Activated naive CD8-positive, alpha-beta T cell (primary cell): ENCODE results near the gene PITPNM3.

Experiments used
- H3K27ac Mint-ChIP-seq: one replicate; pipeline ENCODE4 v1.8.0; 2021; ENCODE audit warnings: mixed read lengths
- H3K27me3 Mint-ChIP-seq: one replicate; pipeline ENCODE4 v1.8.0; 2021; ENCODE audit warnings: mixed read lengths
- H3K36me3 Mint-ChIP-seq: one replicate; pipeline ENCODE4 v1.8.0; 2021; ENCODE audit warnings: mixed read lengths
- H3K4me1 Mint-ChIP-seq: one replicate; pipeline ENCODE4 v1.8.0; 2021; ENCODE audit warnings: low read depth, mixed read lengths
- H3K4me3 Mint-ChIP-seq: one replicate; pipeline ENCODE4 v1.8.0; 2021; ENCODE audit warnings: mild to moderate bottlenecking, mixed read lengths
- H3K9me3 Mint-ChIP-seq: one replicate; pipeline ENCODE4 v1.8.0; 2021; ENCODE audit warnings: low read depth, mixed read lengths

Gene PITPNM3

GRCh38 chr17:6439951-6440350 lies 116.4 kb downstream of the PITPNM3 start:
- no peak overlapping the region for H3K4me3 Mint-ChIP-seq

GRCh38 chr17:6437956-6438355 lies 118.4 kb downstream of the PITPNM3 start:
- no peaks in the 10 kb centered on the region for H3K9me3 Mint-ChIP-seq
- no peaks in the 10 kb centered on the region for H3K36me3 Mint-ChIP-seq
- H3K4me3 Mint-ChIP-seq = no peak overlapping the region
- no peak overlapping the region for H3K27ac Mint-ChIP-seq
- H3K27me3 Mint-ChIP-seq = peaks cover 6% of the 10 kb centered on the region
- no peaks in the 10 kb centered on the region for H3K4me1 Mint-ChIP-seq

More at GRCh38 chr17:6439951-6440350, 116.4 kb downstream of the PITPNM3 start:
- Mint-ChIP-seq H3K27me3 (peaks cover 6% of the 10 kb centered on the region), H3K9me3 (no peaks in the 10 kb centered on the region), H3K36me3 (no peaks in the 10 kb centered on the region), H3K4me1 (peaks cover 11% of the 10 kb centered on the region), H3K27ac (no peak overlapping the region)

GRCh38 chr17:6437466-6437865 lies 118.9 kb downstream of the PITPNM3 start:
- Mint-ChIP-seq H3K36me3 (no peaks in the 10 kb centered on the region), H3K9me3 (no peaks in the 10 kb centered on the region), H3K27me3 (peaks cover 7% of the 10 kb centered on the region), H3K4me3 (no peak overlapping the region), H3K4me1 (no peaks in the 10 kb centered on the region), H3K27ac (no peak overlapping the region)

- Mint-ChIP-seq H3K27me3 (peaks cover 7% of the 10 kb centered on the region), H3K4me3 (no peak overlapping the region)
Measured at GRCh38 chr17:6435968-6436367, 120.4 kb downstream of the PITPNM3 start.

GRCh38 chr17:6435051-6435450 lies 121.3 kb downstream of the PITPNM3 start, which contains the start of gene AIPL1:
Gene AIPL1 (minus strand): TSS chr17:6435121. CDS start chr17:6435104, 17 bp downstream.
- Mint-ChIP-seq H3K27me3 (peaks cover 6% of the 10 kb centered on the region), H3K36me3 (no peaks in the 10 kb centered on the region), H3K9me3 (no peaks in the 10 kb centered on the region), H3K4me1 (no peaks in the 10 kb centered on the region), H3K27ac (no peak within 1 kb of the TSS), H3K4me3 (no peak within 1 kb of the TSS)

More at GRCh38 chr17:6435968-6436367, 120.4 kb downstream of the PITPNM3 start:
- Mint-ChIP-seq H3K36me3 (no peaks in the 10 kb centered on the region), H3K4me1 (no peaks in the 10 kb centered on the region), H3K27ac (no peak overlapping the region), H3K9me3 (no peaks in the 10 kb centered on the region)

- H3K27ac Mint-ChIP-seq = no peak overlapping the region
- peaks cover 1% of the 10 kb centered on the region for H3K27me3 Mint-ChIP-seq
- H3K4me1 Mint-ChIP-seq = peaks cover 14% of the 10 kb centered on the region
- H3K4me3 Mint-ChIP-seq = no peak overlapping the region
- H3K36me3 Mint-ChIP-seq = no peaks in the 10 kb centered on the region
- H3K9me3 Mint-ChIP-seq = no peaks in the 10 kb centered on the region
Measured at GRCh38 chr17:6430769-6431168, 125.6 kb downstream of the PITPNM3 start.

- Mint-ChIP-seq H3K27me3 (peaks cover 1% of the 10 kb centered on the region), H3K9me3 (no peaks in the 10 kb centered on the region)
Measured at GRCh38 chr17:6429266-6429665, 127.1 kb downstream of the PITPNM3 start.

GRCh38 chr17:6428207-6428965 lies 128.0 kb downstream of the PITPNM3 start:
- Mint-ChIP-seq H3K27ac (no peak overlapping the region), H3K27me3 (peaks cover 1% of the 10 kb centered on the region), H3K4me1 (peaks cover 14% of the 10 kb centered on the region), H3K4me3 (no peak overlapping the region), H3K9me3 (no peaks in the 10 kb centered on the region), H3K36me3 (no peaks in the 10 kb centered on the region)

More at GRCh38 chr17:6429266-6429665, 127.1 kb downstream of the PITPNM3 start:
- H3K4me3 Mint-ChIP-seq = no peak overlapping the region
- no peak overlapping the region for H3K27ac Mint-ChIP-seq
- H3K4me1 Mint-ChIP-seq = peaks cover 14% of the 10 kb centered on the region
- H3K36me3 Mint-ChIP-seq = no peaks in the 10 kb centered on the region

GRCh38 chr17:6427279-6427781 lies 129.0 kb downstream of the PITPNM3 start:
- no peaks in the 10 kb centered on the region for H3K9me3 Mint-ChIP-seq
- peak overlapping the region; percentile 54 for H3K27ac Mint-ChIP-seq
- no peaks in the 10 kb centered on the region for H3K36me3 Mint-ChIP-seq
- H3K27me3 Mint-ChIP-seq = no peaks in the 10 kb centered on the region
- H3K4me1 Mint-ChIP-seq = peaks cover 14% of the 10 kb centered on the region
- peak overlapping the region; percentile 42 for H3K4me3 Mint-ChIP-seq

- Mint-ChIP-seq H3K27ac (no peak overlapping the region), H3K27me3 (peaks cover 1% of the 10 kb centered on the region), H3K4me3 (no peak overlapping the region), H3K36me3 (no peaks in the 10 kb centered on the region), H3K9me3 (no peaks in the 10 kb centered on the region), H3K4me1 (peaks cover 16% of the 10 kb centered on the region)
Measured at GRCh38 chr17:6426356-6427101, 129.8 kb downstream of the PITPNM3 start.

GRCh38 chr17:6425407-6425806 lies 130.9 kb downstream of the PITPNM3 start:
- no peaks in the 10 kb centered on the region for H3K9me3 Mint-ChIP-seq
- no peak overlapping the region for H3K4me3 Mint-ChIP-seq
- H3K36me3 Mint-ChIP-seq = no peaks in the 10 kb centered on the region
- peaks cover 2% of the 10 kb centered on the region for H3K27me3 Mint-ChIP-seq
- H3K4me1 Mint-ChIP-seq = peaks cover 16% of the 10 kb centered on the region
- H3K27ac Mint-ChIP-seq = no peak overlapping the region

GRCh38 chr17:6423931-6424330 lies 132.4 kb downstream of the PITPNM3 start:
- no peaks in the 10 kb centered on the region for H3K36me3 Mint-ChIP-seq
- H3K4me3 Mint-ChIP-seq = no peak overlapping the region
- H3K9me3 Mint-ChIP-seq = no peaks in the 10 kb centered on the region
- H3K27ac Mint-ChIP-seq = no peak overlapping the region
- peaks cover 16% of the 10 kb centered on the region for H3K4me1 Mint-ChIP-seq
- peaks cover 6% of the 10 kb centered on the region for H3K27me3 Mint-ChIP-seq

- H3K36me3 Mint-ChIP-seq = no peaks in the 10 kb centered on the region
- H3K4me3 Mint-ChIP-seq = no peak overlapping the region
- H3K27ac Mint-ChIP-seq = no peak overlapping the region
- H3K4me1 Mint-ChIP-seq = peaks cover 9% of the 10 kb centered on the region
- no peaks in the 10 kb centered on the region for H3K9me3 Mint-ChIP-seq
- H3K27me3 Mint-ChIP-seq = peaks cover 6% of the 10 kb centered on the region
Measured at GRCh38 chr17:6422654-6423241, 133.6 kb downstream of the PITPNM3 start.

- Mint-ChIP-seq H3K27ac (no peak overlapping the region), H3K36me3 (no peaks in the 10 kb centered on the region), H3K27me3 (peaks cover 6% of the 10 kb centered on the region), H3K9me3 (no peaks in the 10 kb centered on the region), H3K4me1 (peaks cover 2% of the 10 kb centered on the region), H3K4me3 (no peak overlapping the region)
Measured at GRCh38 chr17:6421700-6422604, 134.4 kb downstream of the PITPNM3 start.
